HepG2 (cell line): ENCODE data around the gene MRPL50. TPM values are rescaled to one million over a fixed set of nuclear protein-coding genes. Genes with fewer than 3 reads are reported as not detected.

Source experiments
- ARNTL ChIP-seq: sonication (generic); formaldehyde crosslinking; IDR thresholded peaks from 2 replicates; pipeline ENCODE4 v1.4.0; 2020; ENCODE audit warnings: mild to moderate bottlenecking, missing genetic modification reagents
- BHLHE40 ChIP-seq: IDR thresholded peaks from 2 replicates; pipeline ENCODE4 v1.6.1; 2011; ENCODE audit warnings: low read length, improper control_type of control experiment
- EP300 ChIP-seq, 3 experiments: sonication (generic) in 1 of 3; formaldehyde crosslinking in 1 of 3; IDR thresholded peaks; 2 replicates each; pipeline versions ENCODE4 v1.5.1 to v1.6.1; 2011 to 2020; ENCODE audit warnings: low read depth in 2 of 3, low read length in 2 of 3, borderline replicate concordance in 1 of 3, improper control_type of control experiment in 1 of 3, mild to moderate bottlenecking in 1 of 3, missing genetic modification reagents in 1 of 3, moderate library complexity in 1 of 3
- HIC2 ChIP-seq: sonication (generic); formaldehyde crosslinking; IDR thresholded peaks from 2 replicates; pipeline ENCODE4 v1.9.0; 2022; ENCODE audit warnings: low read depth, missing genetic modification reagents
- HMG20B ChIP-seq: conservative IDR thresholded peaks from 2 replicates; pipeline ENCODE4 v1.6.1; 2016; ENCODE audit warnings: missing genetic modification reagents, missing compliant biosample characterization
- KDM5B ChIP-seq: sonication (generic); formaldehyde crosslinking; IDR thresholded peaks from 2 replicates; pipeline ENCODE4 v1.4.0; 2020; ENCODE audit warnings: missing genetic modification reagents, mild to moderate bottlenecking, borderline replicate concordance
- MBNL3 ChIP-seq: fragments of 250-450 bp; sonication (Bioruptor Pico); conservative IDR thresholded peaks from 2 replicates; pipeline ENCODE4 v1.8.0; 2022; ENCODE audit warnings: mild to moderate bottlenecking, inconsistent platforms
- NFIB ChIP-seq: sonication (generic); formaldehyde crosslinking; IDR thresholded peaks from 2 replicates; pipeline ENCODE4 v1.9.0; 2021; ENCODE audit warnings: missing genetic modification reagents, mild to moderate bottlenecking, borderline replicate concordance
- NFKBIZ ChIP-seq: IDR thresholded peaks from 2 replicates; pipeline ENCODE4 v1.6.1; 2018; ENCODE audit warnings: missing genetic modification reagents, missing compliant biosample characterization
- PAXIP1 ChIP-seq: sonication (generic); formaldehyde crosslinking; conservative IDR thresholded peaks from 2 replicates; pipeline ENCODE4 v1.4.0; 2020; ENCODE audit warnings: mild to moderate bottlenecking, missing genetic modification reagents, moderate library complexity
- PBX3 ChIP-seq: sonication (generic); formaldehyde crosslinking; IDR thresholded peaks from 2 replicates; pipeline ENCODE4 v1.8.1; 2023; ENCODE audit warnings: missing genetic modification reagents, inconsistent platforms, borderline replicate concordance
- SOX5 ChIP-seq: IDR thresholded peaks from 2 replicates; pipeline ENCODE4 v1.6.1; 2016; ENCODE audit warnings: borderline replicate concordance
- SP2 ChIP-seq: sonication (generic); formaldehyde crosslinking; IDR thresholded peaks from 2 replicates; pipeline ENCODE4 v1.5.1; 2020; ENCODE audit warnings: mild to moderate bottlenecking, missing genetic modification reagents
- TBX3 ChIP-seq: fragments of 450-650 bp; IDR thresholded peaks from 2 replicates; pipeline ENCODE4 v1.6.1; 2017; ENCODE audit warnings: antibody characterized with exemption, mild to moderate bottlenecking, inconsistent platforms, borderline replicate concordance
- TFDP1 ChIP-seq: IDR thresholded peaks from 2 replicates; pipeline ENCODE4 v1.6.1; 2016; ENCODE audit warnings: missing compliant biosample characterization, missing genetic modification reagents, borderline replicate concordance
- ZNF720 ChIP-seq: sonication (generic); formaldehyde crosslinking; IDR thresholded peaks from 2 replicates; pipeline ENCODE4 v1.4.0; 2020; ENCODE audit warnings: missing genetic modification reagents
- polyA plus RNA-seq, 8 experiments: library from polyadenylated mRNA; depleted of rRNA in 3 of 8; stranded (reverse) in 7 of 8; unstranded in 1 of 8; fragments of >200 nt; fragmentation: Illumina TruSeq in 4 of 8; extraction: Trizol in 4 of 8; gene quantifications; 2 replicates each; pipeline versions ENCODE4 v1.2.1 to v1.2.3, GENCODE V29; 2011 to 2016; ENCODE audit warnings: low read depth in 4 of 8, missing spikeins in 1 of 8, mixed read lengths in 1 of 8; ENCODE audit not compliant: insufficient read depth in 1 of 8
- total RNA-seq, 5 experiments: library from RNA; depleted of rRNA; stranded (reverse); fragments of >200 nt; fragmentation: Illumina TruSeq; extraction: Trizol; gene quantifications; 2 replicates each; pipeline ENCODE4 v1.2.3, GENCODE V29; 2016; ENCODE audit warnings: low read depth in 1 of 5
- TF ChIP-seq, protein P1 (sequence below): sonication (generic); formaldehyde crosslinking; IDR thresholded peaks from 2 replicates; pipeline ENCODE4 v1.8.1; 2022; ENCODE audit warnings: low read depth, mild to moderate bottlenecking, missing genetic modification reagents
- TF ChIP-seq, protein P2 (sequence below): sonication (generic); formaldehyde crosslinking; IDR thresholded peaks from 2 replicates; pipeline ENCODE4 v1.5.0; 2020; ENCODE audit warnings: missing genetic modification reagents, mild to moderate bottlenecking, borderline replicate concordance

Gene MRPL50
- total and polyA plus RNA-seq, 2 of the 13 experiments (the other 11 are each of a cell fraction or from before 2014, with no cell fraction given): 37.1 to 70.0 TPM

GRCh38 chr9:101440714-101441230 lies 42.4 kb upstream of the MRPL50 start (continued):
- TF ChIP-seq TFDP1 (CRISPR knock-in tag) (no peak), SP2 (CRISPR knock-in tag) (no peak), ZNF720 (no peak), PAXIP1 (CRISPR knock-in tag) (peak; percentile 78), HIC2 (no peak), MBNL3 (CRISPR knock-in tag) (no peak), SOX5 (CRISPR knock-in tag) (peak; percentile 41; the same call in 1 of the 2 replicates), EP300 (IDR thresholded peaks at IDR 0.05; ENCODE audit: low read depth in 2 of 2, low read length in 2 of 2) (peak in 1 of 2 experiments; percentile 85; a peak in 2 of 4 replicates), EP300 (CRISPR knock-in tag; IDR thresholded peaks at IDR 0.05; ENCODE audit: borderline replicate concordance) (no peak), HMG20B (no peak), BHLHE40 (no peak), TBX3 (no peak), NFKBIZ (CRISPR knock-in tag) (no peak), NFIB (no peak), PBX3 (CRISPR knock-in tag) (no peak), KDM5B (CRISPR knock-in tag) (no peak), ARNTL (no peak)
- TF ChIP-seq, protein P1, sequence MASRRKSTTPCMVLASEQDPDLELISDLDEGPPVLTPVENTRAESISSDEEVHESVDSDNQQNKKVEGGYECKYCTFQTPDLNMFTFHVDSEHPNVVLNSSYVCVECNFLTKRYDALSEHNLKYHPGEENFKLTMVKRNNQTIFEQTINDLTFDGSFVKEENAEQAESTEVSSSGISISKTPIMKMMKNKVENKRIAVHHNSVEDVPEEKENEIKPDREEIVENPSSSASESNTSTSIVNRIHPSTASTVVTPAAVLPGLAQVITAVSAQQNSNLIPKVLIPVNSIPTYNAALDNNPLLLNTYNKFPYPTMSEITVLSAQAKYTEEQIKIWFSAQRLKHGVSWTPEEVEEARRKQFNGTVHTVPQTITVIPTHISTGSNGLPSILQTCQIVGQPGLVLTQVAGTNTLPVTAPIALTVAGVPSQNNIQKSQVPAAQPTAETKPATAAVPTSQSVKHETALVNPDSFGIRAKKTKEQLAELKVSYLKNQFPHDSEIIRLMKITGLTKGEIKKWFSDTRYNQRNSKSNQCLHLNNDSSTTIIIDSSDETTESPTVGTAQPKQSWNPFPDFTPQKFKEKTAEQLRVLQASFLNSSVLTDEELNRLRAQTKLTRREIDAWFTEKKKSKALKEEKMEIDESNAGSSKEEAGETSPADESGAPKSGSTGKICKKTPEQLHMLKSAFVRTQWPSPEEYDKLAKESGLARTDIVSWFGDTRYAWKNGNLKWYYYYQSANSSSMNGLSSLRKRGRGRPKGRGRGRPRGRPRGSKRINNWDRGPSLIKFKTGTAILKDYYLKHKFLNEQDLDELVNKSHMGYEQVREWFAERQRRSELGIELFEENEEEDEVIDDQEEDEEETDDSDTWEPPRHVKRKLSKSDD: no peak
- TF ChIP-seq, protein P2, sequence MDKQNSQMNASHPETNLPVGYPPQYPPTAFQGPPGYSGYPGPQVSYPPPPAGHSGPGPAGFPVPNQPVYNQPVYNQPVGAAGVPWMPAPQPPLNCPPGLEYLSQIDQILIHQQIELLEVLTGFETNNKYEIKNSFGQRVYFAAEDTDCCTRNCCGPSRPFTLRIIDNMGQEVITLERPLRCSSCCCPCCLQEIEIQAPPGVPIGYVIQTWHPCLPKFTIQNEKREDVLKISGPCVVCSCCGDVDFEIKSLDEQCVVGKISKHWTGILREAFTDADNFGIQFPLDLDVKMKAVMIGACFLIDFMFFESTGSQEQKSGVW: no peak
